Ovary (tissue), 9 donors: ENCODE data around the gene GSTM3. TPM values are rescaled to one million over a fixed set of nuclear protein-coding genes. Genes with fewer than 3 reads are reported as not detected.
A peak's percentile ranks its signal among the peaks of the same experiment; 100 is the strongest.

Experiments used
- DNase-seq, 5 donors: peaks; one replicate each; pipeline ENCODE4 v3.0.0-alpha.2; 2019 to 2020
- H3K27ac ChIP-seq, 2 donors: fragments of 200-600 bp; one replicate each; pipeline versions ENCODE4 v1.5.1 to v1.8.0; 2019 to 2022
- H3K27me3 ChIP-seq: fragments of 200-600 bp; one replicate; pipeline ENCODE4 v1.8.0; 2022
- H3K36me3 ChIP-seq: fragments of 200-600 bp; sonication (generic); one replicate; pipeline ENCODE4 v1.5.1; 2019
- H3K4me1 ChIP-seq: one replicate; pipeline ENCODE4 v1.8.1; 2013; ENCODE audit warnings: mild to moderate bottlenecking, moderate library complexity; ENCODE audit not compliant: insufficient read depth
- H3K4me3 ChIP-seq: fragments of 200-600 bp; sonication (generic); one replicate; pipeline ENCODE4 v1.5.1; 2017
- H3K9me3 ChIP-seq, 2 donors: fragments of 200-600 bp in 1 of 2; sonication (generic) in 1 of 2; one replicate each; pipeline versions ENCODE4 v1.5.1 to v1.8.1; 2013 to 2019; ENCODE audit warnings: mild to moderate bottlenecking in 1 of 2, moderate library complexity in 1 of 2
- CTCF ChIP-seq, 3 donors: fragments of 450-650 bp in 2 of 3; fragments of 200-600 bp in 1 of 3; IDR thresholded peaks; one replicate each; pipeline versions ENCODE4 v1.5.1 to v1.8.0; 2016 to 2022; ENCODE audit warnings: antibody characterized with exemption in 3 of 3, mild to moderate bottlenecking in 1 of 3
- EP300 ChIP-seq: sonication (generic); formaldehyde crosslinking; IDR thresholded peaks from one replicate; pipeline ENCODE4 v1.6.1; 2017; ENCODE audit warnings: antibody characterized with exemption
- POLR2A ChIP-seq: fragments of 450-650 bp; IDR thresholded peaks from one replicate; pipeline ENCODE4 v1.6.1; 2017; ENCODE audit warnings: antibody characterized with exemption, mild to moderate bottlenecking, moderate library complexity
- WGBS, 3 donors: extraction: QIAGEN DNeasy Blood & Tissue Kit in 1 of 3; methylation state at CpG; one replicate each; pipeline versions ENCODE4 v1.1.5 to v1.1.7; 2013 to 2017; 5-methylcytosine and 5-hydroxymethylcytosine counted together
- intact Hi-C, 4 donors: fragments of 100-400 bp; cut with DNase I; formaldehyde crosslinking; loops; one replicate each; pipeline versions ENCODE4 v1.11.0 to v1.15.1; 2022 to 2023
- polyA plus RNA-seq, 2 donors: library from polyadenylated mRNA; stranded (reverse); fragments of 200-250 nt in 1 of 2; fragments of 350-450 nt in 1 of 2; fragmentation: Illumina TruSeq in 1 of 2; extraction: RNeasy Lipid Tissue Mini Kit (QIAGEN cat#74804) in 1 of 2; gene quantifications; one replicate each; pipeline ENCODE4 v1.2.3, GENCODE V29; 2013 to 2014
- total RNA-seq, 7 donors: library from RNA; depleted of rRNA in 2 of 7; stranded (reverse); fragments of >200 nt in 2 of 7; fragmentation: NEBNext Ultra II Directional in 3 of 7; extraction: Animal tissue kit (Norgen Biotek cat#: 25700) in 3 of 7; gene quantifications; one replicate each; pipeline versions ENCODE4 v1.1.0 to v1.2.4, GENCODE V29; 2016 to 2023
- donor health status: DM: no; HTN: no; CAD: no; lungs with moderate emphysema.
- donor health status: DM: no; HTN: no; CAD: no.
- donor health status: Bipolar disorder and iron deficiency.
- donor health status: DM: yes; HTN: yes; CAD: no.
- donor health status: DM: no; HTN: no; CAD: no.
- donor health status: DM: yes; HTN: yes; CAD: no.

The GSTM3 gene
- total and polyA plus RNA-seq, 9 donors, result 75.8 to 278 (median 147) TPM

GRCh38 chr1:109716570-109717090 is 24.2 kb downstream of the GSTM3 start:
- whole genome bisulfite sequencing, 3 donors, result 59 to 68% (median 63%) methylated on average over 3 of the region's 3 CpGs

GRCh38 chr1:109716121-109716520 is 24.7 kb downstream of the GSTM3 start:
- peak; percentile 63 to 81 (median 77) for DNase-seq
- H3K27ac ChIP-seq, result peak overlapping the region in 1 of 2 donors; percentile 75

More at GRCh38 chr1:109716570-109717090, 24.2 kb downstream of the GSTM3 start:
- intact Hi-C loops, result no loop called here
- peak in 1 of 5 donors; percentile 37 for DNase-seq
- no peak for TF ChIP-seq EP300
- TF ChIP-seq POLR2A, result no peak
- no peak for TF ChIP-seq CTCF (IDR thresholded peaks at IDR 0.05)
- H3K27ac ChIP-seq, result peak overlapping the region in 1 of 2 donors; percentile 75
- H3K4me1 ChIP-seq, result peaks cover 15% of the 10 kb centered on the region
- H3K9me3 ChIP-seq, result no peaks in the 10 kb centered on the region
- no peaks in the 10 kb centered on the region for H3K36me3 ChIP-seq
- H3K27me3 ChIP-seq, result no peaks in the 10 kb centered on the region
- no peak overlapping the region for H3K4me3 ChIP-seq

GRCh38 chr1:109714661-109715372 is 26.0 kb downstream of the GSTM3 start:
- no peaks in the 10 kb centered on the region for H3K36me3 ChIP-seq
- no peak for DNase-seq
- H3K27me3 ChIP-seq, result no peaks in the 10 kb centered on the region
- no peak overlapping the region for H3K4me3 ChIP-seq
- peak overlapping the region in 1 of 2 donors; percentile 75 for H3K27ac ChIP-seq
- H3K9me3 ChIP-seq, result no peaks in the 10 kb centered on the region
- WGBS, 3 donors, result 73 to 83% (median 74%) methylated on average over 12 of the region's 12 CpGs
- H3K4me1 ChIP-seq, result peaks cover 15% of the 10 kb centered on the region
- TF ChIP-seq CTCF (IDR thresholded peaks at IDR 0.05) (no peak), EP300 (no peak), POLR2A (no peak)
- intact Hi-C loops, result loop anchor here in 1 of 4 donors (5.0 kb wide), 1 partner anchor 48 kb away; the partner anchor contains the start of gene GSTM2

More at GRCh38 chr1:109716121-109716520, 24.7 kb downstream of the GSTM3 start:
- H3K9me3 ChIP-seq, result no peaks in the 10 kb centered on the region
- no peaks in the 10 kb centered on the region for H3K27me3 ChIP-seq
- no peak for TF ChIP-seq EP300
- TF ChIP-seq POLR2A, result no peak
- TF ChIP-seq CTCF (IDR thresholded peaks at IDR 0.05), result no peak
- peaks cover 15% of the 10 kb centered on the region for H3K4me1 ChIP-seq
- H3K4me3 ChIP-seq, result no peak overlapping the region
- 36 to 52% (median 47%) methylated on average over 3 of the region's 3 CpGs for WGBS, 3 donors
- intact Hi-C loops, result no loop called here
- no peaks in the 10 kb centered on the region for H3K36me3 ChIP-seq

- DNase-seq, result no peak
- intact Hi-C loops, result loop anchor here in 1 of 4 donors (5.0 kb wide), 1 partner anchor 46 kb away; the partner anchor contains the start of gene GSTM2
- H3K27ac ChIP-seq, result no peak overlapping the region
- no peaks in the 10 kb centered on the region for H3K9me3 ChIP-seq
- no peaks in the 10 kb centered on the region for H3K27me3 ChIP-seq
- TF ChIP-seq POLR2A, result no peak
- no peak for TF ChIP-seq CTCF (IDR thresholded peaks at IDR 0.05)
- no peak for TF ChIP-seq EP300
- H3K4me3 ChIP-seq, result no peak overlapping the region
- peaks cover 15% of the 10 kb centered on the region for H3K4me1 ChIP-seq
- WGBS, 3 donors, result 93 to 95% (median 94%) methylated on average over 5 of the region's 5 CpGs
- H3K36me3 ChIP-seq, result no peaks in the 10 kb centered on the region
Observed at GRCh38 chr1:109713636-109714035, 27.2 kb downstream of the GSTM3 start.
